PC-3 (cell line): Measurements from ENCODE around the gene KLF11. TPM values are rescaled to one million over a fixed set of nuclear protein-coding genes. Genes with fewer than 3 reads are reported as not detected.

Experiments used
- ATAC-seq: fragments of 200-7000 bp; cut with Tn5 transposase; 2 replicates; pipeline ENCODE4 v1.9.1; 2020; ENCODE audit warnings: mild to moderate bottlenecking, moderate library complexity
- BruUV-seq: library from RNA; stranded (reverse); fragments of 400-500 nt; replicated peaks from 2 replicates; lab custom pipeline; 2021; lab: Mats Ljungman, UMichigan
- CTCF ChIA-PET: fragments of 300-600 bp; sonication (Branson Sonifier 250); formaldehyde crosslinking; loops from one replicate; lab custom pipeline; 2022; ENCODE audit warnings: antibody characterized with exemption; lab: Charles Lee
- POLR2A ChIA-PET: fragments of 300-600 bp; sonication (Branson Sonifier 250); formaldehyde crosslinking; loops from one replicate; lab custom pipeline; 2022; ENCODE audit warnings: antibody characterized with exemption; ENCODE audit not compliant: unreplicated experiment; lab: Charles Lee
- DNase-seq: peaks from one replicate; pipeline ENCODE4 v3.0.0-alpha.2; 2015
- H2AFZ ChIP-seq: fragments of 300-600 bp; sonication (generic); 2 replicates; pipeline ENCODE4 v1.6.0; 2016; ENCODE audit warnings: antibody characterized with exemption, low read length
- H3F3A ChIP-seq: fragments of 300-600 bp; sonication (generic); one replicate; pipeline ENCODE4 v1.6.0; 2017; ENCODE audit warnings: antibody characterized with exemption, low read length, control low read depth, mild to moderate bottlenecking; ENCODE audit not compliant: unreplicated experiment
- H3K27ac ChIP-seq: fragments of 300-600 bp; sonication (generic); 2 replicates; pipeline ENCODE4 v1.5.1; 2016; ENCODE audit warnings: mild to moderate bottlenecking, low read length
- H3K27me3 ChIP-seq: fragments of 300-600 bp; sonication (generic); 2 replicates; pipeline ENCODE4 v1.6.1; 2016; ENCODE audit warnings: low read length, mixed read lengths
- H3K36me3 ChIP-seq: fragments of 300-600 bp; sonication (generic); 2 replicates; pipeline ENCODE4 v1.6.1; 2016; ENCODE audit warnings: low read depth, mixed run types, low read length, mixed read lengths
- H3K4me1 ChIP-seq: fragments of 300-600 bp; sonication (generic); 2 replicates; pipeline ENCODE4 v1.5.1; 2016; ENCODE audit warnings: low read length; ENCODE audit not compliant: insufficient read depth
- H3K4me2 ChIP-seq: fragments of 300-600 bp; sonication (generic); 2 replicates; pipeline ENCODE4 v1.6.0; 2016; ENCODE audit warnings: low read length
- H3K4me3 ChIP-seq: fragments of 300-600 bp; sonication (generic); 2 replicates; pipeline ENCODE4 v1.5.1; 2016; ENCODE audit warnings: mild to moderate bottlenecking, low read length, mixed read lengths
- H3K79me2 ChIP-seq: fragments of 300-600 bp; sonication (generic); 2 replicates; pipeline ENCODE4 v1.6.1; 2017; ENCODE audit warnings: low read length, mixed read lengths
- H3K9ac ChIP-seq: fragments of 300-600 bp; sonication (generic); 2 replicates; pipeline ENCODE4 v1.6.0; 2016; ENCODE audit warnings: mild to moderate bottlenecking, low read length
- H3K9me2 ChIP-seq: fragments of 300-600 bp; sonication (generic); replicated peaks from 2 replicates; pipeline ENCODE4 v1.6.1; 2016; ENCODE audit warnings: mixed run types, low read length, mixed read lengths
- H3K9me3 ChIP-seq: fragments of 300-600 bp; sonication (generic); 2 replicates; pipeline ENCODE4 v1.6.1; 2016; ENCODE audit warnings: low read length, mixed read lengths
- H4K20me1 ChIP-seq: fragments of 300-600 bp; sonication (generic); 2 replicates; pipeline ENCODE4 v1.6.1; 2016; ENCODE audit warnings: low read length, mixed read lengths
- EZH2 ChIP-seq: fragments of 300-600 bp; sonication (generic); IDR thresholded peaks from one replicate; pipeline ENCODE4 v1.6.1; 2017; ENCODE audit warnings: antibody characterized with exemption, mild to moderate bottlenecking, low read length; ENCODE audit not compliant: unreplicated experiment
- EZH2phosphoT487 ChIP-seq: fragments of 300-600 bp; sonication (generic); IDR thresholded peaks from 2 replicates; pipeline ENCODE4 v1.6.1; 2018; ENCODE audit warnings: mild to moderate bottlenecking, antibody characterized with exemption, low read length, borderline replicate concordance
- intact Hi-C: fragments of 100-400 bp; cut with micrococcal nuclease; formaldehyde crosslinking; loops from 2 replicates; pipeline ENCODE4 v1.9.0; 2023
- total RNA-seq: library from RNA; depleted of rRNA; stranded (reverse); fragments of >200 nt; gene quantifications from 2 replicates; pipeline ENCODE4 v1.2.3, GENCODE V29; 2014
- TF ChIP-seq, protein P1 (sequence below): fragments of 300-600 bp; sonication (generic); conservative IDR thresholded peaks from 2 replicates; pipeline ENCODE4 v1.5.1; 2017; ENCODE audit warnings: antibody characterized with exemption, low read depth, mild to moderate bottlenecking, low read length

KLF11 gene
- total RNA-seq, 1 experiment from 2014 or later: 13.4 TPM

DNA sequence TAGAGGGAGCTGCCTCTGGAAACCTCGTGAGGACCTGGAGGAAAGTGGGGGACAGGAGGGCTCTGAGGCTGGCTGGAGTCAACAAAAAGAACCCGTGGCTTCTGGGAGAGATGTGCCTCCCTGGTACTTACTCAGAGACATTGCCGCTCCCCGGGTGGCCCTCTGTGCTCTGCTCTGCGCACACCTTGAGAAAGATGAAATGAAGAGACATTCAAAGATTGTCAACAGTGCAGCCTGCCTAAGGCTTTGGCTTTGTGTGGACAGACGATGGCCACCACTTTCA lies 22.4 kb downstream of the KLF11 start:
- Histone ChIP-seq H3F3A (no peaks in the 10 kb centered on the region), H3K9me3 (no peaks in the 10 kb centered on the region), H3K9ac (no peak overlapping the region), H3K4me2 (no peak overlapping the region), H4K20me1 (no peaks in the 10 kb centered on the region), H3K27ac (no peak overlapping the region), H3K79me2 (no peaks in the 10 kb centered on the region), H3K4me1 (no peaks in the 10 kb centered on the region), H3K27me3 (no peaks in the 10 kb centered on the region), H2AFZ (no peak overlapping the region), H3K36me3 (no peaks in the 10 kb centered on the region), H3K4me3 (no peak overlapping the region), H3K9me2 (no peaks in the 10 kb centered on the region)
- ATAC-seq (no peak), DNase-seq (no peak)
- ChIA-PET CTCF (no interaction called here), POLR2A (no interaction called here)
- intact Hi-C loops: no loop called here
- TF ChIP-seq EZH2phosphoT487 (no peak), EZH2 (no peak)
- TF ChIP-seq, protein P1, sequence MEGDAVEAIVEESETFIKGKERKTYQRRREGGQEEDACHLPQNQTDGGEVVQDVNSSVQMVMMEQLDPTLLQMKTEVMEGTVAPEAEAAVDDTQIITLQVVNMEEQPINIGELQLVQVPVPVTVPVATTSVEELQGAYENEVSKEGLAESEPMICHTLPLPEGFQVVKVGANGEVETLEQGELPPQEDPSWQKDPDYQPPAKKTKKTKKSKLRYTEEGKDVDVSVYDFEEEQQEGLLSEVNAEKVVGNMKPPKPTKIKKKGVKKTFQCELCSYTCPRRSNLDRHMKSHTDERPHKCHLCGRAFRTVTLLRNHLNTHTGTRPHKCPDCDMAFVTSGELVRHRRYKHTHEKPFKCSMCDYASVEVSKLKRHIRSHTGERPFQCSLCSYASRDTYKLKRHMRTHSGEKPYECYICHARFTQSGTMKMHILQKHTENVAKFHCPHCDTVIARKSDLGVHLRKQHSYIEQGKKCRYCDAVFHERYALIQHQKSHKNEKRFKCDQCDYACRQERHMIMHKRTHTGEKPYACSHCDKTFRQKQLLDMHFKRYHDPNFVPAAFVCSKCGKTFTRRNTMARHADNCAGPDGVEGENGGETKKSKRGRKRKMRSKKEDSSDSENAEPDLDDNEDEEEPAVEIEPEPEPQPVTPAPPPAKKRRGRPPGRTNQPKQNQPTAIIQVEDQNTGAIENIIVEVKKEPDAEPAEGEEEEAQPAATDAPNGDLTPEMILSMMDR: no peak
- BruUV-seq: no TSS peak

DNA sequence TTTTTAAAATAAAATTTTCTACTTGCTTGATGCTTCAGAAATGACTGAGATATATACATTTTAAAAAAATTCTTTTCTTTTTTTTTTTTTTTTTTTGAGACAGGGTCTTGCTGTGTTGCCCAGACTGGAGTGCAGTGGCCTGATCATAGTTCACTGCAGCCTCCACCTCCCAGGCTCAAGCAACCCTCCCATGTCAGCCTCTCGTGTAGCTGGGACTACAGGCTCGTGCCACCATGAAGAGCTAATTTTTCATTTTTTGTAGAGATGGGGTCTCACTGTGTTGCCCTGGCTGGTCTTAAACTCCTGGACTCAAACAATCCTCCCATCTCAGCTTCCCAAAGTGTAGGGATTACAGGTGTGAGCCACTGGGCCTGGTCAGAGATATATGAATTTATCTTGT lies 24.0 kb downstream of the KLF11 start:
- H3K36me3 ChIP-seq: no peaks in the 10 kb centered on the region
- no peaks in the 10 kb centered on the region for H3K9me3 ChIP-seq
- H3K27ac ChIP-seq: no peak overlapping the region
- intact Hi-C loops: no loop called here
- no peaks in the 10 kb centered on the region for H3K79me2 ChIP-seq
- no peak for ATAC-seq
- no peak overlapping the region for H2AFZ ChIP-seq
- H3K9ac ChIP-seq: no peak overlapping the region
- H3K4me1 ChIP-seq: no peaks in the 10 kb centered on the region
- no peak overlapping the region for H3K4me2 ChIP-seq
- TF ChIP-seq EZH2phosphoT487: no peak
- TF ChIP-seq, protein P1: no peak
- H3F3A ChIP-seq: no peaks in the 10 kb centered on the region
- no peak for DNase-seq
- H3K4me3 ChIP-seq: no peak overlapping the region
- H3K27me3 ChIP-seq: no peaks in the 10 kb centered on the region
- H4K20me1 ChIP-seq: no peaks in the 10 kb centered on the region
- ChIA-PET POLR2A (no interaction called here), CTCF (interaction anchor here (0.7 kb wide), 1 partner anchor 30 kb away, joined by 8 read pairs; no protein-coding TSS in a partner anchor)
- no TSS peak for BruUV-seq
- no peaks in the 10 kb centered on the region for H3K9me2 ChIP-seq

DNA sequence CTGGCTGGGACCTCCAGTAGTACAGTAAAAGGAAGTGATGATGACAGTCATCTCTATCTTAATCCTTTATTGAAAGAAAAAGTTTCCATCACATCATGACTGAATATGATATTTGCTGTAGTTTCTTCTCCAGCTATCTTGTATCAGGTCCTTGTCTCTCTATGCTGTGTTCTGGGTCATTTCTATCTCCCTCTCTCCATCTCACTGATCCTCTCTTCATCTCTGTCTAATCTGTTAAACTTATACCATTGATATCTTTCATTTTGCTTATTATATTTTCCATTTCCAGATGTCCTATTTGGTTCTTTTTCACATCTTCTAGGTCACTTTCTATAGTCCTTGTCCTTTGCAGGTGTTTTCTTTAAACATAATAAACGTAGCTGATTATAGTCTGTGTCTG lies 24.5 kb downstream of the KLF11 start:
- Histone ChIP-seq H3K9me3 (no peaks in the 10 kb centered on the region), H3K79me2 (no peaks in the 10 kb centered on the region), H3K9me2 (no peaks in the 10 kb centered on the region), H3K27ac (no peak overlapping the region), H3K4me1 (no peaks in the 10 kb centered on the region), H2AFZ (no peak overlapping the region), H3K36me3 (no peaks in the 10 kb centered on the region), H3F3A (no peaks in the 10 kb centered on the region), H3K4me2 (no peak overlapping the region), H3K9ac (no peak overlapping the region), H3K27me3 (no peaks in the 10 kb centered on the region), H3K4me3 (no peak overlapping the region), H4K20me1 (no peaks in the 10 kb centered on the region)
- DNase-seq (no peak), ATAC-seq (no peak)
- TF ChIP-seq EZH2phosphoT487 (no peak), EZH2 (no peak)
- TF ChIP-seq, protein P1: no peak
- BruUV-seq: no TSS peak
- POLR2A ChIA-PET: interaction anchor here (0.6 kb wide), 1 partner anchor 117 kb away, joined by 6 read pairs; no protein-coding TSS in a partner anchor
- CTCF ChIA-PET: interaction anchor here (0.7 kb wide), 1 partner anchor 30 kb away, joined by 8 read pairs; no protein-coding TSS in a partner anchor
- intact Hi-C loops: no loop called here
